GM21515 (cell line): ENCODE data around the gene TRIP12.
"Not testable (repeated sequence)": the region's sequence is repeated elsewhere in the genome, so short reads cannot be mapped to it uniquely, and the experiment has no call there.

Experiments used
- ATAC-seq: cut with Tn5 transposase; IDR thresholded peaks from one replicate; pipeline ENCODE4 v1.9.1; 2021; ENCODE audit not compliant: unreplicated experiment

TRIP12 gene

GRCh38 chr2:229779650-229780049 is 142.2 kb downstream of the TRIP12 start:
- ATAC-seq: no peak

- ATAC-seq: no peak
These were observed 144.1 kb downstream of the TRIP12 start for GRCh38 chr2:229777716-229778115.

GRCh38 chr2:229775614-229776313 is 146.0 kb downstream of the TRIP12 start:
- ATAC-seq: no peak

GRCh38 chr2:229774237-229774636 is 147.6 kb downstream of the TRIP12 start:
- no peak for ATAC-seq

- no peak for ATAC-seq
These were observed 153.6 kb downstream of the TRIP12 start for GRCh38 chr2:229768235-229768634.

GRCh38 chr2:229765721-229766120 is 156.1 kb downstream of the TRIP12 start:
- ATAC-seq: no peak

- no peak for ATAC-seq
These were observed 160.1 kb downstream of the TRIP12 start for GRCh38 chr2:229761663-229762062.

- ATAC-seq: not testable (repeated sequence)
These were observed 164.3 kb downstream of the TRIP12 start for GRCh38 chr2:229757462-229757861.

- no peak for ATAC-seq
These were observed 168.7 kb downstream of the TRIP12 start for GRCh38 chr2:229752970-229753729.

- no peak for ATAC-seq
These were observed 172.0 kb downstream of the TRIP12 start for GRCh38 chr2:229749779-229750178.

- no peak for ATAC-seq
These were observed 172.9 kb downstream of the TRIP12 start for GRCh38 chr2:229748950-229749349.

- not testable (repeated sequence) for ATAC-seq
These were observed 179.1 kb downstream of the TRIP12 start for GRCh38 chr2:229742691-229743090.

GRCh38 chr2:229740279-229740678 is 181.5 kb downstream of the TRIP12 start:
- no peak for ATAC-seq

- no peak for ATAC-seq
These were observed 183.7 kb downstream of the TRIP12 start for GRCh38 chr2:229738024-229738625.

GRCh38 chr2:229734410-229734809 is 187.4 kb downstream of the TRIP12 start:
- ATAC-seq: no peak

- no peak for ATAC-seq
These were observed 188.1 kb downstream of the TRIP12 start for GRCh38 chr2:229733611-229734245.

GRCh38 chr2:229732897-229733296 is 188.9 kb downstream of the TRIP12 start:
- ATAC-seq: no peak

GRCh38 chr2:229731916-229732315 is 189.9 kb downstream of the TRIP12 start:
- no peak for ATAC-seq

- no peak for ATAC-seq
These were observed 190.4 kb downstream of the TRIP12 start for GRCh38 chr2:229731363-229731762.

- no peak for ATAC-seq
These were observed 193.4 kb downstream of the TRIP12 start for GRCh38 chr2:229728370-229728769.

- no peak for ATAC-seq
These were observed 195.2 kb downstream of the TRIP12 start for GRCh38 chr2:229726643-229727042.
